Upper lobe of right lung (tissue), 1 donor: ENCODE data around the gene KLHDC8B. TPM values are rescaled to one million over a fixed set of nuclear protein-coding genes. Genes with fewer than 3 reads are reported as not detected.
A peak's percentile ranks its signal among the peaks of the same experiment; 100 is the strongest.
"Not testable (repeated sequence)": the region's sequence is repeated elsewhere in the genome, so short reads cannot be mapped to it uniquely, and the experiment has no call there.

ENCODE experiments used
- ATAC-seq: fragments of 200-7000 bp; cut with Tn5 transposase; one replicate; pipeline ENCODE4 v1.9.1; 2020; ENCODE audit warnings: mild to moderate bottlenecking, moderate library complexity
- DNase-seq: peaks from one replicate; pipeline ENCODE4 v3.0.0-alpha.2; 2020
- H3K27ac ChIP-seq: fragments of 200-600 bp; one replicate; pipeline ENCODE4 v1.8.0; 2022
- H3K27me3 ChIP-seq: fragments of 200-600 bp; one replicate; pipeline ENCODE4 v1.8.0; 2022; ENCODE audit warnings: mild to moderate bottlenecking
- H3K36me3 ChIP-seq: fragments of 200-600 bp; one replicate; pipeline ENCODE4 v1.8.0; 2022
- H3K4me1 ChIP-seq: fragments of 200-600 bp; one replicate; pipeline ENCODE4 v1.8.0; 2022
- H3K4me3 ChIP-seq: fragments of 200-600 bp; one replicate; pipeline ENCODE4 v1.8.0; 2022; ENCODE audit warnings: mild to moderate bottlenecking
- H3K9me3 ChIP-seq: fragments of 200-600 bp; one replicate; pipeline ENCODE4 v1.8.0; 2022
- intact Hi-C: fragments of 100-400 bp; cut with DNase I; formaldehyde crosslinking; loops from one replicate; pipeline ENCODE4 v1.11.0; 2022
- total RNA-seq: library from RNA; stranded (reverse); fragmentation: NEBNext Ultra II Directional; extraction: Animal tissue kit (Norgen Biotek cat#: 25700); gene quantifications from one replicate; pipeline ENCODE4 v1.2.1, GENCODE V29; 2021
- TF ChIP-seq, protein P1 (sequence below): fragments of 200-600 bp; IDR thresholded peaks from one replicate; pipeline ENCODE4 v1.8.0; 2022; ENCODE audit warnings: antibody characterized with exemption
- donor health status: DM: no; HTN: yes; CAD: no; lungs with severe emphysema.

KLHDC8B gene
- total RNA-seq, 1 donor from 2014 or later = 22.4 TPM

DNA sequence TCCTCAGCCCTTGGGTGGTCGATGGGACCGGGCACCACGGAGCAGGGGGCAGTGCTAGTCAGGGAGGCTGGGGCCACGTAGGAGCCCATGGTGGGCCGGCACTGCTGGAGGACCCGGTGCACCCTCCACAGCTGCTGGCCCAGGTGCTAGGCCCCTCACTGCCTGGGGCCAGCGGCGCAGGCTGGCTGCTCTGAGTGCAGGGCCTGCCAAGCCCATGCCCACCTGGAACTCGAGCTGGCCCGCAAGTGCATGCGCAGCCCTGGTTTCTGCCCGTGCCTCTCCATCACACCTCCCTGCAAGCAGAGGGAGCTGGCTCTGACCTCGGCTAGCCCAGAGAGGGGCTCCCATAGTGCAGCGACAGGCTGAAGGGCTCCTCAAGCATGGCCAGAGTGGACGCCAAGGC, 42.1 kb downstream of the KLHDC8B start:
- peaks cover 9% of the 10 kb centered on the region for H3K4me1 ChIP-seq

DNA sequence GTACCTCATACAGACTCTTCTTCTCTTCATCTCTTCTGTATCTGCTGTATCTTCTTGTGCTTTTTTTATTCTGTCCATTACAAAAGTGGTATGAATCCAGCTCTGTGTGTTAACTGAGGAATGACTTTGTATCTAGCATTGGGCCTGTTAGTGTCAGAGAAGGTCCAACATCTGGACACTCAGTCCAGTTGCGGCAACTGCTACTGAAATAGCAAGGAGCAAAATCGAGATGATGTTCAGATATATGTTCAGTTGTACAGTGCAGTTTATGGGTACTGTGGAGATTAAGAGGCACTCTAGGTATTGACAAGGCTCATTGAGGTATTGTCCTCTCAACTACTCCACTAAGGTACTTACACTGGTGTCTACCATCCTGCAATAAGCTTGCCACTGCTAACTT, 42.6 kb downstream of the KLHDC8B start:
- intact Hi-C loops = no loop called here

More for the DNA sequence above, 42.1 kb downstream of the KLHDC8B start:
- Histone ChIP-seq H3K9me3 (no peaks in the 10 kb centered on the region), H3K27me3 (no peaks in the 10 kb centered on the region), H3K27ac (no peak overlapping the region), H3K4me3 (no peak overlapping the region), H3K36me3 (no peaks in the 10 kb centered on the region)
- intact Hi-C loops = no loop called here
- TF ChIP-seq, protein P1, sequence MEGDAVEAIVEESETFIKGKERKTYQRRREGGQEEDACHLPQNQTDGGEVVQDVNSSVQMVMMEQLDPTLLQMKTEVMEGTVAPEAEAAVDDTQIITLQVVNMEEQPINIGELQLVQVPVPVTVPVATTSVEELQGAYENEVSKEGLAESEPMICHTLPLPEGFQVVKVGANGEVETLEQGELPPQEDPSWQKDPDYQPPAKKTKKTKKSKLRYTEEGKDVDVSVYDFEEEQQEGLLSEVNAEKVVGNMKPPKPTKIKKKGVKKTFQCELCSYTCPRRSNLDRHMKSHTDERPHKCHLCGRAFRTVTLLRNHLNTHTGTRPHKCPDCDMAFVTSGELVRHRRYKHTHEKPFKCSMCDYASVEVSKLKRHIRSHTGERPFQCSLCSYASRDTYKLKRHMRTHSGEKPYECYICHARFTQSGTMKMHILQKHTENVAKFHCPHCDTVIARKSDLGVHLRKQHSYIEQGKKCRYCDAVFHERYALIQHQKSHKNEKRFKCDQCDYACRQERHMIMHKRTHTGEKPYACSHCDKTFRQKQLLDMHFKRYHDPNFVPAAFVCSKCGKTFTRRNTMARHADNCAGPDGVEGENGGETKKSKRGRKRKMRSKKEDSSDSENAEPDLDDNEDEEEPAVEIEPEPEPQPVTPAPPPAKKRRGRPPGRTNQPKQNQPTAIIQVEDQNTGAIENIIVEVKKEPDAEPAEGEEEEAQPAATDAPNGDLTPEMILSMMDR = no peak
- ATAC-seq (no peak), DNase-seq (no peak)

DNA sequence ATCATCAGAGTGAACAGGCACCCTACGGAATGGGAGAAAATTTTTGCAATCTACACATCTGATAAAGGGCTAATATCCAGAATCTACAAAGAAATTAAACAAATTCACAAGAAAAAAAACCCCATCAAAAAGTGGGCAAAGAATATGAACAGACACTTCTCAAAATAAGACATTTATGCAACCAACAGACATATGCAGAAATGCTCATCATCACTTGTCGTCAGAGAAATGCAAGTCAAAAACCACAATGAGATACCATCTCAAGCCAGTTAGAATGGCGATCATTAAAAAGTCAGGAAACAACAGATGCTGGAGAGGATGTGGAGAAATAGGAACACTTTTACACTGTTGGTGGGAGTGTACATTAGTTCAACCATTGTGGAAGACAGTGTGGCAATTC, 45.3 kb downstream of the KLHDC8B start:
- H3K9me3 ChIP-seq, H3K4me3 ChIP-seq, H3K27ac ChIP-seq, intact Hi-C loops, H3K4me1 ChIP-seq, H3K27me3 ChIP-seq, ATAC-seq, H3K36me3 ChIP-seq, DNase-seq: not testable (repeated sequence)

More for the DNA sequence above, 42.6 kb downstream of the KLHDC8B start:
- Histone ChIP-seq H3K27ac (no peak overlapping the region), H3K27me3 (no peaks in the 10 kb centered on the region), H3K36me3 (no peaks in the 10 kb centered on the region), H3K9me3 (no peaks in the 10 kb centered on the region), H3K4me3 (no peak overlapping the region), H3K4me1 (peaks cover 9% of the 10 kb centered on the region)
- DNase-seq (no peak), ATAC-seq (no peak)
- TF ChIP-seq, protein P1 = no peak

DNA sequence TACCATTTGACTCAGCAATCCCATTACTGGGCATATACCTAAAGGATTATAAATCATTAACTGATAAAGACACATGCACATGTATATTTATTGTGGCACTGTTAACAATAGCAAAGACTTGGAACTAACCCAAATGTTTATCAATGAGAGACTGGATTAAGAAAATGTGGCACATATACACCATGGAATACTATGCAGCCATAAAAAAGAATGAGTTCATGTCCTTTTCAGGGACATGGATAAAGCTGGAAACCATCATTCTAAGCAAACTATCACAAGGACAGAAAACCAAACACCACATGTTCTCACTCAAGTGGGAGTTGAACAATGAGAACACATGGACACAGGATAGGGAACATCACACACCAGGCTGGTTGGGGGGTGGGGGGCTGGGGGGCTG, 45.7 kb downstream of the KLHDC8B start:
- H3K27me3 ChIP-seq, ATAC-seq, H3K36me3 ChIP-seq, H3K27ac ChIP-seq, H3K4me1 ChIP-seq, DNase-seq, H3K4me3 ChIP-seq, H3K9me3 ChIP-seq, intact Hi-C loops: not testable (repeated sequence)

DNA sequence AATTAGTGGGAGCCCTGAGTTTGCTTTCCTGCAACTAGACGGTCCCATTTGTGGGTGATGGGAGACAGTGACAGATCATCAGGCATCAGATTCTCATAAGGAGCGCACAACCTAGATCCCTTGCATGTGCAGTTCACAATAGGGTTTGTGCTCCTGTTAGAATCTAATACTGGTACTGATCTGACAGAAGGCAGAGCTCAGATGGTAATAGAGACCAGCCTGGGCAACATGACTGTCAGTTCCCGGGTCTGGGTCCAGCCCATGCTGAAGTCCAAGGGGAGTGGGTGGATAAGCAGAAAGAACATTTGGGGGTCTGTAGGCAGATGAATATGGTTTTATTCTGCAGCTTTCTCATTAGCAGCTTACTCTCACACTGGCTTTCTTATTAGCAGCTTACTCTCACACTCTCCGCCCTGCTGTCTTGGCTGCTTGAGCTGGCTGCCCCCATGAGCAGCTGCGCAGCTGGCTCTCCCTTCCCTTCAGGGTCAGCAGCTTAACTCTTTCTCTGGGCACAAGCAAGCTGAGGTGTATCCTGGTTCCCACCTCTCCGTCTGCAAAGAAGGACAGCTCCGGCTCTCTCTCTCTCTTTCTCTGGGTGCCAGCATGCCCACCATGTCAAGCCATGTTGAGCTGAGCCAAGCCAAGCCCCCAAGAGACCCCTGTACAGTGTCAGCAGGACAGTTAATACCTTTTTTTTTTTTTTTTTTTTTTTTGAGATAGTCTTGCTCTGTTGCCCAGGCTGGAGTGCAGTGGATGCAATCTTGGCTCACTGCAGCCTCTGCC, 46.5 kb downstream of the KLHDC8B start:
- Histone ChIP-seq H3K9me3 (no peaks in the 10 kb centered on the region), H3K4me1 (peaks cover 9% of the 10 kb centered on the region), H3K4me3 (no peak overlapping the region), H3K27ac (peak overlapping the region; percentile 74), H3K27me3 (no peaks in the 10 kb centered on the region), H3K36me3 (no peaks in the 10 kb centered on the region)
- intact Hi-C loops = no loop called here
- DNase-seq (no peak), ATAC-seq (no peak)
- TF ChIP-seq, protein P1 = no peak

DNA sequence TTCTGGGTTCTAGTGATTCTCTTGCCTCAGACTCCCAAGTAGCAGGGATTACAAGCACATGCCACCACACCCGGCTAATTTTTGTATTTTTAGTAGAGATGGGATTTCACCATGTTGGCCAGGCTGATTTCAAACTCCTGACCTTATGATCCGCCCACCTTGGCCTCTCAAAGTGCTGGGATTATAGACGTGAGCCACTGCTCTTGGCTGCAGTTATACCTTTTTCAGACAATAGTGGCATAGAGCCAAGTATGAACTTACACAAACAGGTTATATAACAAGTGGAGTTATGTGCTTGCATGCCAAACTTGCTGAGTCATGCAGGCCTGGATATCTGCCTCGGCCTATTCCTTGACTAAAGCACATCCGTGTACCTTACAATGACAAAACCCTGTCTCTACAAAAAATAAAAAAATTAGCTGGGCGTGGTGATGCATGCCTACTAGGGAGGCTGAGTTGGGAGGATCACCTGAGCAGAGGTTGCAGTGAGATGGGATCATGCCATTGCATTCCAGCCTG, 47.1 kb downstream of the KLHDC8B start:
- H3K27me3 ChIP-seq, H3K9me3 ChIP-seq, intact Hi-C loops, H3K4me1 ChIP-seq, H3K4me3 ChIP-seq, H3K36me3 ChIP-seq: not testable (repeated sequence)
- DNase-seq (peak; percentile 73), ATAC-seq (peak; percentile 80)
- peak overlapping the region; percentile 74 for H3K27ac ChIP-seq

DNA sequence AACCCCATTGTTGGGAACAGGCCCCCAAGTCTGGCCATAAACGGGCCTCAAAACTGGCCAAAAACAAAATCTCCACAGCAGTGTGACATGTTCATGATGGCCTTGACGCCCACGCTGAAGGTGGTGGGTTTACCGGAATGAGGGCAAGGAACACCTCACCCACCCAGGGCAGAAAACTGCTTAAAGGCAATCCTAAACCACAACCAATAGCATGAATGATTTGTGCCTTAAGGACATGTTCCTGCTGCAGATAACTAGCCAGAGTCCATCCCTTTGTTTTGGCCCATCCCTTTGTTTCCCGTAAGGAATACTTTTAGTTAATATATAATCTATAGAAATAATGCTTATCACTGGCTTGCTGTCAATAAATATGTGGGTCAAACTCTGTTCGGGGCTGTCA, 47.7 kb downstream of the KLHDC8B start:
- TF ChIP-seq, protein P1 = no peak
- Histone ChIP-seq H3K36me3 (no peaks in the 10 kb centered on the region), H3K4me1 (peaks cover 9% of the 10 kb centered on the region), H3K27me3 (no peaks in the 10 kb centered on the region), H3K27ac (peak overlapping the region; percentile 65), H3K9me3 (no peaks in the 10 kb centered on the region), H3K4me3 (no peak overlapping the region)
- no peak for DNase-seq
- intact Hi-C loops = no loop called here
- no peak for ATAC-seq

DNA sequence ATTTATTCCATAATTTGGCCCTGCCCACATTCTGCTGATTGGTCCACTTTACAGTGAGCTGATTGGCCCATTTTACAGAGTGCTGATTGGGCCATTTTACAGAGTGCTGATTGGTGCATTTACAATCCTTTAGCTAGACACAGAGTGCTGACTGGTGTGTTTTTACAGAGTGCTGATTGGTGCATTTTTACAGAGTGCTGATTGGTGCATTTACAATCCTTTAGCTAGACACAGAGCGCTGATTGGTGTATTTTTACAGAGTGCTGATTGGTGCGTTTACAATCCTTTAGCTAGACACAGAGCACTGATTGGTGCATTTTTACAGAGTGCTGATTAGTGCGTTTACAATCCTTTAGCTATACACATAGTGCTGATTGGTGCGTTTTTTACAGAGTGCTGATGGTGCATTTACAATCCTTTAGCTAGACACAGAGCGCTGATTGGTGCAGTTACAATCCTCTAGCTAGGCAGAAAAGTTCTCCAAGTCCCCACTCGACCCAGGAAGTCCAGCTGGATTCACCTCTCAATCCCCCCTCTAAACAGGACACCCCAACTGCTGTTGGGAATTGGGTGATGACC, 49.7 kb downstream of the KLHDC8B start:
- H3K27ac ChIP-seq = peak overlapping the region; percentile 18
- H3K4me3 ChIP-seq, H3K4me1 ChIP-seq, H3K27me3 ChIP-seq, intact Hi-C loops, ATAC-seq, DNase-seq, H3K36me3 ChIP-seq, H3K9me3 ChIP-seq: not testable (repeated sequence)
